Bronchial epithelial cell (primary cell): ENCODE results near the gene ARHGAP6. TPM values are rescaled to one million over a fixed set of nuclear protein-coding genes. Genes with fewer than 3 reads are reported as not detected.
A peak's percentile ranks its signal among the peaks of the same experiment; 100 is the strongest.

Source experiments
- DNase-seq: peaks from one replicate; pipeline ENCODE4 v3.0.0-alpha.2; 2010; ENCODE audit warnings: low read depth
- FAIRE-seq: peaks from 2 replicates; lab custom pipeline; 2011; peaks lifted over from hg19 to GRCh38; lab: Jason Lieb, UNC
- H3K27me3 ChIP-seq: 2 replicates; pipeline ENCODE4 v1.5.1; 2011; ENCODE audit warnings: low read length; ENCODE audit not compliant: control insufficient read depth, insufficient read depth
- H3K36me3 ChIP-seq: 2 replicates; pipeline ENCODE4 v1.5.1; 2011; ENCODE audit warnings: low read length; ENCODE audit not compliant: control insufficient read depth, insufficient read depth
- H3K4me3 ChIP-seq: 2 replicates; pipeline ENCODE4 v1.5.1; 2011; ENCODE audit warnings: mild to moderate bottlenecking, low read depth, low read length, control low read depth
- total RNA-seq: library from RNA; depleted of rRNA; stranded (reverse); fragments of >200 nt; gene quantifications from 2 replicates; pipeline ENCODE4 v1.2.1, GENCODE V29; 2014
- TF ChIP-seq, protein P1 (sequence below): IDR thresholded peaks from 2 replicates; pipeline ENCODE4 v1.5.1; 2011; ENCODE audit warnings: mild to moderate bottlenecking, moderate library complexity, low read length, control low read depth, inconsistent platforms; ENCODE audit not compliant: insufficient read depth, severe bottlenecking

The ARHGAP6 gene
- total RNA-seq, 1 donor from 2014 or later = under 0.01 TPM

DNA sequence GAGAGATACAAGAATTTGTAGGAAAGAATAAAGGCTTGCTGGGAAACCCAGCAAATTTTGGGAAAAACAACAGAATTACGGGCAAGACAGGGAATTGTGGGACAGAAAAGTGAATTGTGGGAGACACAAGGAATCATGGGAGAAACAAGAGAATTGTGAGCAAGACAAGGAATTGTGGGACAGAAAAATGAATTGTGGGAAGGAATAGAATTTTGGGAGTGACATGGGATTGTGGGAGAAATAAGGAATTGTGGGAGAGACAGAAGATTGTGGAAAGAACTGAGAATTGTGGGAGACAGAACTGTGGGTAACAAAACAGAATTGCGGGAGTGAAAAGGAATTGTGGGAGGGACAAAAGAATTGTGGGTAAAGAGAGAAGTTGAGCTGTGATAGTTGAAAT is 555.8 kb downstream of the ARHGAP6 start:
- no peak for DNase-seq
- Histone ChIP-seq H3K27me3 (no peaks in the 10 kb centered on the region), H3K36me3 (peaks cover 1% of the 10 kb centered on the region), H3K4me3 (no peak overlapping the region)
- no peak for FAIRE-seq
- TF ChIP-seq, protein P1, sequence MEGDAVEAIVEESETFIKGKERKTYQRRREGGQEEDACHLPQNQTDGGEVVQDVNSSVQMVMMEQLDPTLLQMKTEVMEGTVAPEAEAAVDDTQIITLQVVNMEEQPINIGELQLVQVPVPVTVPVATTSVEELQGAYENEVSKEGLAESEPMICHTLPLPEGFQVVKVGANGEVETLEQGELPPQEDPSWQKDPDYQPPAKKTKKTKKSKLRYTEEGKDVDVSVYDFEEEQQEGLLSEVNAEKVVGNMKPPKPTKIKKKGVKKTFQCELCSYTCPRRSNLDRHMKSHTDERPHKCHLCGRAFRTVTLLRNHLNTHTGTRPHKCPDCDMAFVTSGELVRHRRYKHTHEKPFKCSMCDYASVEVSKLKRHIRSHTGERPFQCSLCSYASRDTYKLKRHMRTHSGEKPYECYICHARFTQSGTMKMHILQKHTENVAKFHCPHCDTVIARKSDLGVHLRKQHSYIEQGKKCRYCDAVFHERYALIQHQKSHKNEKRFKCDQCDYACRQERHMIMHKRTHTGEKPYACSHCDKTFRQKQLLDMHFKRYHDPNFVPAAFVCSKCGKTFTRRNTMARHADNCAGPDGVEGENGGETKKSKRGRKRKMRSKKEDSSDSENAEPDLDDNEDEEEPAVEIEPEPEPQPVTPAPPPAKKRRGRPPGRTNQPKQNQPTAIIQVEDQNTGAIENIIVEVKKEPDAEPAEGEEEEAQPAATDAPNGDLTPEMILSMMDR = no peak

DNA sequence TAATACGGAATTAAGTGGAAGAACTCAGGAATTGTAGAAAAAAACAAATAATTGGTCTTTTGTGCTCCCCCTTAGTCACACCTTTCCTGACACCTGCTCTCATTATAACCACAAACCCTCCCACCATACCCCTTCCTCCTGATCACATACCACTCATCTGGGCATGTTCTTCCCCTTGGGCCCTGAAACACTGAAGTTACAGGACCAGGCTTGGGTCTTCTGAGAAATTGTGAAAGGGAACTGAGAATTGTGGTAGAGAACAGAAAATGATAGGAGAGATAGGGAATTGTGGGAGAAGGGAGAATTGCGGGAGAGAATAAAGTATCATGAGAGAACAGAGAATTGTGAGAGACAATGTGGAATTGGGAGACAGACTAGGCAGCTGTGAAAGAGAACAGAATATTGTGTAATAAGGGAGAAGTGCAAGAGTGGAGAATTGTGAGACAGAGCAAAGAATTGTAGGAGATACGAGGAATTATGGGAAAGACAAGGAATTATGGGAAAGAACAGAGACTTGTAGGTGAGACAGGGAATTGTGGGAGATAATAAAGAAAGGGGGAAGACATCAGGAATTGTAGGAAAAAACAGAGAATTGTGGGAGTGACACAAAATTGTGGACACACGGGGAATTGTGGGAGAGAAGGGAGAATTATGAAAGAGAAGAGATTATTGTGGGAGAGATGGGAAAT is 557.3 kb downstream of the ARHGAP6 start:
- no peaks in the 10 kb centered on the region for H3K36me3 ChIP-seq
- no peak for FAIRE-seq
- no peaks in the 10 kb centered on the region for H3K27me3 ChIP-seq
- TF ChIP-seq, protein P1 = no peak
- no peak overlapping the region for H3K4me3 ChIP-seq
- DNase-seq = no peak

DNA sequence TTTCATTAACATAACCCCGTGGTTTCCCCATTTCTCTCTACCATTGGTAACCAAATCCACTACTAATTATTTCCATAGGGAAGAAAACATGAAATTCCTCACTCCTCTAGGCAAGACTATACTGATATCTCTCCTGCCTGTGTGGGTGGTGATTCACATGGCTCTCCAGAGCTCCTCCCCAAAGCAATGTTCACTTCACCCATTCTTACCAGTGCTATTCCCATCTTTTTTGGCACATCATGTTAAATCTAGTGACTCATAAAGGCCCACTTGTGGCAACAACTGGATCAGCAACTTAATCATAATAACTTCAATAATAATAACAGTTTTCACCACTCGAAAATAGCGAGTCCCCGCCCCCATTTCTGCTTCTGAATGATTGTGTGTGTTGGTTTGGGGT is 560.6 kb downstream of the ARHGAP6 start:
- no peak for FAIRE-seq
- DNase-seq = peak; percentile 89
- no peaks in the 10 kb centered on the region for H3K36me3 ChIP-seq
- TF ChIP-seq, protein P1 = peak; percentile 2
- no peak overlapping the region for H3K4me3 ChIP-seq
- H3K27me3 ChIP-seq = no peaks in the 10 kb centered on the region

DNA sequence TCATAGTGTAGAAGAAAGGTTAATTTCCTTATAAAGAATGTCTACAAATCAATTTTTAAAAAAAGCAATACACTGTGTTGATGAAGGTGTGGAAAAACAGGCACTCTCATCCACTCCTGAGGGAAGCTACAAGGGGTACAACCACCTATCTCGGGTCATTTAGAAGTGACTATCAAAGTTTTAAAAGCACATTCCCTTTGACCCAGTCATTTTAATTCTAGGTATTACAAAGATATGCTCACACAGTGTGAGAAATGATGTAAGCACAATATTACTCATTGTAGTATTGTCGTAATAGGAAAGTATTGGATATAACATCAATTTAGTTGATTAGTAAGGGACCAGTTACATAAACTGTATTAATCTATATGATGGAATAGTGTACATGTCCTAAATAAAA is 562.0 kb downstream of the ARHGAP6 start:
- no peaks in the 10 kb centered on the region for H3K36me3 ChIP-seq
- DNase-seq = peak; percentile 13
- no peak for FAIRE-seq
- no peaks in the 10 kb centered on the region for H3K27me3 ChIP-seq
- TF ChIP-seq, protein P1 = no peak
- no peak overlapping the region for H3K4me3 ChIP-seq

DNA sequence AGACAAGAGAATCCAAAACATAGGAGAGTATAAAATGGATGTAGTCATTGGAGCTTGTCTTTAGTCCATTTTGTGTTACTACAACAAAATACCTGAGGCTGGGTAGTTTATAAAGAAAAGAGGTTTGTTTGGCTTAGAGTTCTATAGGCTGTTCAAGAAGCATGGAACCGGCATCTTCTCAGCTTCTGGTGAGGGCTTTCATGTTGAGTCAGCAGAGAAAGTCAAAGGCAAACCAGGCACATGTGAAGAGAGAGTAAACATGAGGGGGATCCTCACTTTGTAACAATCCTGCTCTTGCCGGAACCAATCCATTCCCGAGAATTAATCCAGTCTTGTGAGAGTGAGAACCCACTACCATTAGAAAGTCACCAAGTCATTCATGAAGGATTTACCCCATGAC is 562.7 kb downstream of the ARHGAP6 start:
- H3K27me3 ChIP-seq = no peaks in the 10 kb centered on the region
- DNase-seq (no peak), FAIRE-seq (no peak)
- H3K36me3 ChIP-seq = no peaks in the 10 kb centered on the region
- H3K4me3 ChIP-seq = no peak overlapping the region
- TF ChIP-seq, protein P1 = no peak
